ENCODE results near the gene OBP2A. TPM values are rescaled to one million over a fixed set of nuclear protein-coding genes. Genes with fewer than 3 reads are reported as not detected.
"Not testable (repeated sequence)": the region's sequence is repeated elsewhere in the genome, so short reads cannot be mapped to it uniquely, and the experiment has no call there.

OBP2A gene
- total RNA-seq, 1 experiment from 2014 or later = not detected

GRCh38 chr9:135526089-135526729, 19.7 kb upstream of the OBP2A start:
- Mint-ChIP-seq H3K9me3 (ENCODE audit: low read depth, unreplicated experiment) (no peaks in the 10 kb centered on the region), H3K27me3 (ENCODE audit: unreplicated experiment) (peaks cover 25% of the 10 kb centered on the region), H3K36me3 (ENCODE audit: insufficient read depth, unreplicated experiment) (no peaks in the 10 kb centered on the region), H3K4me3 (ENCODE audit: low read depth, unreplicated experiment) (no peak overlapping the region), H3K4me1 (ENCODE audit: low read depth, unreplicated experiment) (no peaks in the 10 kb centered on the region), H3K27ac (ENCODE audit: unreplicated experiment) (no peak overlapping the region)
- BruUV-seq (replicated peaks) = no TSS peak
- intact Hi-C loops (cut with micrococcal nuclease; ENCODE audit: unreplicated experiment) = no loop called here
- no peak for DNase-seq
- CTCF ChIA-PET = interaction anchor here (0.6 to 0.7 kb wide), 2 partner anchors 63 to 84 kb away, joined by 4 to 11 read pairs; no protein-coding TSS in a partner anchor
- TF ChIP-seq CTCF (IDR thresholded peaks at IDR 0.05; ENCODE audit: unreplicated experiment) = no peak

DNA sequence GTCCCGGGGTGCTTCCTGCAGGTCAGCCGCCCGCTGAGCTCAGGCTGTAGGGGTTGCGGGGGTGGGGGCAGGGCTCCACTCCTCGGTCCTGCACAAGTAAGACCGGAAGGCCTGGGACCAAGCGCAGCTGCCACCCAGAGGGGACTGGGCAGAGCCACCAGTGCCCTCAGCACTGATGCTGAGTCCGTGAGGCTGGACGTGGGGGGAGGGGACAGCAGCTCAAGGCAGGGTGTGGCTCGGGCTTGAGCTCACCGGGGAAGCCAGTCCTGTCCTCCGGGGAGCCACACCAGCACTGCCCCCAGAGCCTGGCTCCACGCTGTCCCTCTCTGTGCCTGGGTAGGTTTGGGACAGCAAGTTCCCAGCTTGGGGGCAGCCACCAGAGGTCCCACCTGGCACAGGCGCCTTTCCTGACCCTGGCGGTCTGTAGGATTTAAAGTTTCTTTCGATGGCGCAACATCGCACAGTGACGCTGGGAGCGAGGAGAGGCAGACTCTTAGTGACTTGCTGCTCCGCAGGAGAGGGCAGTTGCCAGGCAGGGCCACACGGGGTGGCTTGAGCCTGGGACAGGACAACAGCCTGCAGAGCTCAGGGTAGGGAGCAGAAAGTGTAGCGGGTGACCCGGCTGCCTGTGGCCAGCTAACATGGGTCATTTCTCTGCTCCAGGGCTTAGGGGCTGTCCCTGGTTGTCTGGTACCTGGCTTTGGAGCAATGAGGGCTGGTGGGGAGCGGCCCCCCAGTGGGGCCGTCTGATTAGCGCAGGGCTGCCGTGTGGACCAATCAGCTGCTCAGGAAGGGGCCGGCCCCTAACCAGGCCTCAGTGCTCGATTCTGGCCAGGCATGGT, 19.0 kb upstream of the OBP2A start:
- no peak for DNase-seq
- Mint-ChIP-seq H3K36me3 (ENCODE audit: insufficient read depth, unreplicated experiment) (no peaks in the 10 kb centered on the region), H3K4me3 (ENCODE audit: low read depth, unreplicated experiment) (no peak overlapping the region), H3K27me3 (ENCODE audit: unreplicated experiment) (peaks cover 25% of the 10 kb centered on the region), H3K9me3 (ENCODE audit: low read depth, unreplicated experiment) (no peaks in the 10 kb centered on the region), H3K27ac (ENCODE audit: unreplicated experiment) (no peak overlapping the region), H3K4me1 (ENCODE audit: low read depth, unreplicated experiment) (no peaks in the 10 kb centered on the region)
- CTCF ChIA-PET = interaction anchor here (0.6 kb wide), 1 partner anchor 64 kb away, joined by 11 read pairs; no protein-coding TSS in a partner anchor
- no TSS peak for BruUV-seq (replicated peaks)
- intact Hi-C loops (cut with micrococcal nuclease; ENCODE audit: unreplicated experiment) = no loop called here
- TF ChIP-seq CTCF (IDR thresholded peaks at IDR 0.05; ENCODE audit: unreplicated experiment) = no peak

- H3K9me3 Mint-ChIP-seq (ENCODE audit: low read depth, unreplicated experiment); H3K27ac Mint-ChIP-seq (ENCODE audit: unreplicated experiment); intact Hi-C loops (cut with micrococcal nuclease; ENCODE audit: unreplicated experiment); BruUV-seq (replicated peaks); H3K4me3 Mint-ChIP-seq (ENCODE audit: low read depth, unreplicated experiment); CTCF ChIA-PET; H3K4me1 Mint-ChIP-seq (ENCODE audit: low read depth, unreplicated experiment); H3K36me3 Mint-ChIP-seq (ENCODE audit: insufficient read depth, unreplicated experiment); DNase-seq: not testable (repeated sequence)
- peaks cover 38% of the 10 kb centered on the region for H3K27me3 Mint-ChIP-seq (ENCODE audit: unreplicated experiment)
These were observed 17.0 kb upstream of the OBP2A start for GRCh38 chr9:135528842-135529435.

DNA sequence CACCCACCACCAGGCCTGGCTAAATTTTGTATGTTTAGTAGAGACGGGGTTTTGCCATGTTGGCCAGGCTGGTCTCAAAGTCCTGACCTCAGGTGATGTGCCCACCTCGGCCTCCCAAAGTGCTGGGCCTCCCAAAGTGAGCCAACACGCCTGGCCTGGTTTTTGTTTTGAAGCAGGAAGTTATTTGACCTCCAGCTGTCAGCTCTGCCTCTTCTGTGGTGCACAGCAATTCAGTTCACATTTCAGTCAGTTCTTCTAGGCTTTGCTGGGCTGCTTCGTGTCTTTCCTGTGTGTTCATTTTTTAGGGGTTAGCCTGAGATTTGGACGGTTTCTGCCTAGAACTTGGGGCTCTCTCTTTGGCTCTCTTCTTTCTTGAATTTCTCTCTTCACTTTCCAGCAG, 15.8 kb upstream of the OBP2A start:
- Mint-ChIP-seq H3K4me1 (ENCODE audit: low read depth, unreplicated experiment) (no peaks in the 10 kb centered on the region), H3K36me3 (ENCODE audit: insufficient read depth, unreplicated experiment) (no peaks in the 10 kb centered on the region), H3K9me3 (ENCODE audit: low read depth, unreplicated experiment) (no peaks in the 10 kb centered on the region), H3K27me3 (ENCODE audit: unreplicated experiment) (peaks cover 50% of the 10 kb centered on the region), H3K4me3 (ENCODE audit: low read depth, unreplicated experiment) (no peak overlapping the region), H3K27ac (ENCODE audit: unreplicated experiment) (no peak overlapping the region)
- intact Hi-C loops (cut with micrococcal nuclease; ENCODE audit: unreplicated experiment) = no loop called here
- TF ChIP-seq CTCF (IDR thresholded peaks at IDR 0.05; ENCODE audit: unreplicated experiment) = no peak
- no peak for DNase-seq
- CTCF ChIA-PET = no interaction called here
- no TSS peak for BruUV-seq (replicated peaks)
